SK-N-MC (cell line): Measurements from ENCODE around the gene PTPN7.
"Not testable (repeated sequence)": the region's sequence is repeated elsewhere in the genome, so short reads cannot be mapped to it uniquely, and the experiment has no call there.

Experiments used
- EZH2 ChIP-seq: fragments of 200-600 bp; sonication (generic); IDR thresholded peaks from one replicate; pipeline ENCODE4 v1.6.1; 2017; ENCODE audit warnings: antibody characterized with exemption
- POLR2AphosphoS5 ChIP-seq: IDR thresholded peaks from 2 replicates; pipeline ENCODE4 v1.6.1; 2012; ENCODE audit warnings: mild to moderate bottlenecking, low read depth, low read length, borderline replicate concordance

GRCh38 chr1:202191391-202191790, 31.0 kb upstream of the PTPN7 start:
- TF ChIP-seq EZH2, POLR2AphosphoS5: not testable (repeated sequence)
